Activated effector memory CD4-positive, alpha-beta T cell treated with anti-CD3 and anti-CD28 coated beads, Interleukin-2, amount 50 U/mL, for 16 hours (primary cell): ENCODE measurements around the gene ACTA2.

Experiments used
- DNase-seq: peaks from one replicate; pipeline ENCODE4 v3.0.0-alpha.2; 2020

ACTA2 gene

GRCh38 chr10:88888810-88889445, 63.6 kb downstream of the ACTA2 start:
- no peak for DNase-seq

GRCh38 chr10:88886557-88886956, 66.0 kb downstream of the ACTA2 start:
- DNase-seq = no peak
